ENCODE data around the gene NONO. TPM values are rescaled to one million over a fixed set of nuclear protein-coding genes. Genes with fewer than 3 reads are reported as not detected.

The NONO gene
- total and polyA plus RNA-seq, 9 donors: 209 to 516 (median 361) TPM

DNA sequence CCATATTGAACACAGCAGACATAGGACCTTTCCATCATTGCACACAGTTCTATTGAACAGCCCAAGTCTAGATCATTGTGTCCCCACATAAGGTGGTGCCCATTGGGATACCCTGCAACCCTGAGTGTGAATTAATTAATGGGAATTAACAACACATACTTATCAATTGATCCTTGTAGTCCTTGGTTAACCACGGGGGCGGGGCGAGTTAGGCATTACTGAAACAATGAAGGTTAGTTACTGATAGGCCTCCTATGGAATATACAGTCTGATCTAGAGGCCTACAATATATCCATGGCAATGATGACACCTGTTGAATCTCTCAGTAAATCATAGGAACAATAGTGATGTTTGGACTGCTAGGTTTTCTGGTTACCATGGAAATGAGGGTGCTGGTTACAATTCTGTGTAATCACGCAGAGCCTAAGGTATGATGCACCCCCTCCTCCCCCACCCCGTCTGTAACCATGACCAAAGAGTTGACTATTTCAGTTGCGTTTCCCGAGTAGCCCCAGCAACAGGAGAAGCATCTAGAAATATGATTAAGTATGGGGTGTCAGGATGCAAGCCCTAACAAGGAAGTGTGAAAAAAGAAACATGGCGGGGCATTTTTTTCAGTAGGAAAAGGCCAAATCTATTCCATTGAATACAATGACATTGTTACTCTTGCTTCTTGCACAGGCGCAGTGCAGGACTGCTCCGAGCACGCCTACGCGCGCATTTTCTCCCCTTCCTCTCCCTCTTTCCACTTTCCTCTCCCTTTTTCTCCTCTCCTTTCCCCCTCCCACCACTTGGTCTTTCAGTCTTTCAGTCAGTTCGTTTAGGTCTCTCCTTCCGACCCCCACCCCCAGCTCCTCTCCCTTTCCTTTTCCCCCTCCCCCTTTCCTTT is 677 bp upstream of the NONO start:
- no peaks in the 10 kb centered on the region for H3K9me3 ChIP-seq
- no peaks in the 10 kb centered on the region for H3K36me3 ChIP-seq
- H3K4me3 ChIP-seq: peak overlapping the region; percentile 29
- H3K27ac ChIP-seq: peak overlapping the region in 1 of 2 donors; percentile 73
- no peaks in the 10 kb centered on the region for H3K27me3 ChIP-seq
- 42 to 46% (median 45%) methylated on average over 16 of the region's 16 CpGs for WGBS, 3 donors
- DNase-seq: no peak
- TF ChIP-seq, protein P1, sequence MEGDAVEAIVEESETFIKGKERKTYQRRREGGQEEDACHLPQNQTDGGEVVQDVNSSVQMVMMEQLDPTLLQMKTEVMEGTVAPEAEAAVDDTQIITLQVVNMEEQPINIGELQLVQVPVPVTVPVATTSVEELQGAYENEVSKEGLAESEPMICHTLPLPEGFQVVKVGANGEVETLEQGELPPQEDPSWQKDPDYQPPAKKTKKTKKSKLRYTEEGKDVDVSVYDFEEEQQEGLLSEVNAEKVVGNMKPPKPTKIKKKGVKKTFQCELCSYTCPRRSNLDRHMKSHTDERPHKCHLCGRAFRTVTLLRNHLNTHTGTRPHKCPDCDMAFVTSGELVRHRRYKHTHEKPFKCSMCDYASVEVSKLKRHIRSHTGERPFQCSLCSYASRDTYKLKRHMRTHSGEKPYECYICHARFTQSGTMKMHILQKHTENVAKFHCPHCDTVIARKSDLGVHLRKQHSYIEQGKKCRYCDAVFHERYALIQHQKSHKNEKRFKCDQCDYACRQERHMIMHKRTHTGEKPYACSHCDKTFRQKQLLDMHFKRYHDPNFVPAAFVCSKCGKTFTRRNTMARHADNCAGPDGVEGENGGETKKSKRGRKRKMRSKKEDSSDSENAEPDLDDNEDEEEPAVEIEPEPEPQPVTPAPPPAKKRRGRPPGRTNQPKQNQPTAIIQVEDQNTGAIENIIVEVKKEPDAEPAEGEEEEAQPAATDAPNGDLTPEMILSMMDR (IDR thresholded peaks at IDR 0.05): no peak
- no peak for TF ChIP-seq POLR2A (IDR thresholded peaks at IDR 0.05)
- no peak for TF ChIP-seq EP300 (IDR thresholded peaks at IDR 0.05)
- intact Hi-C loops (cut with DNase I): no loop called here
- no peaks in the 10 kb centered on the region for H3K4me1 ChIP-seq (ENCODE audit: insufficient read depth)

DNA sequence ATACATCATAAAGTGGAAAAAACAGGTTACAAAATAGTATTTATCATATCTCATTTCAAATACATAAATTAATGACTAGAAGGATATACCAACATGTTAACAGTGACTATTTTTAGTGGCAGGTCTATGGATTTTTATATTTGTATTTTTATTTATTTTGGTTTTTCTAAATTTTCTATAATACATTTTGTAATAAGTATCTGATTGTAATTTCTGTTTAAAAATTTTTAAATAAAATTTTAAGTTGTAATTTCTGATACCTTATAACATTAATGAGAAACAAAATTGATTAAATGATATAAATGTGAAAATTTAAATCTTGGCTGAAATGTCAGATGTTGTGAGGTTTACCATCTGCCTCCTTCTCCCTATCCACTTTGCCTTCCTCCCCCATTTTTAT is 2.5 kb downstream of the NONO start:
- Histone ChIP-seq H3K27me3 (no peaks in the 10 kb centered on the region), H3K9me3 (no peaks in the 10 kb centered on the region), H3K4me3 (no peak overlapping the region), H3K4me1 (ENCODE audit: insufficient read depth) (no peaks in the 10 kb centered on the region), H3K36me3 (no peaks in the 10 kb centered on the region), H3K27ac (no peak overlapping the region)
- intact Hi-C loops (cut with DNase I): no loop called here
- TF ChIP-seq, protein P1 (IDR thresholded peaks at IDR 0.05): no peak
- TF ChIP-seq EP300 (IDR thresholded peaks at IDR 0.05) (no peak), POLR2A (IDR thresholded peaks at IDR 0.05) (no peak)
- DNase-seq: no peak

GRCh38 chrX:71291381-71291780 is 7.9 kb downstream of the NONO start:
- no peak overlapping the region for H3K4me3 ChIP-seq
- TF ChIP-seq, protein P1 (IDR thresholded peaks at IDR 0.05): no peak
- TF ChIP-seq EP300 (IDR thresholded peaks at IDR 0.05): no peak
- TF ChIP-seq POLR2A (IDR thresholded peaks at IDR 0.05): no peak
- H3K36me3 ChIP-seq: no peaks in the 10 kb centered on the region
- no peak overlapping the region for H3K27ac ChIP-seq
- no peaks in the 10 kb centered on the region for H3K9me3 ChIP-seq
- intact Hi-C loops (cut with DNase I): loop anchor here in 1 of 4 donors (10.0 kb wide), 1 partner anchor 73 kb away; the partner anchor contains the start of gene TAF1
- no peaks in the 10 kb centered on the region for H3K4me1 ChIP-seq (ENCODE audit: insufficient read depth)
- 47 to 55% (median 51%) methylated on average over 6 of the region's 6 CpGs for WGBS, 3 donors
- no peak for DNase-seq
- no peaks in the 10 kb centered on the region for H3K27me3 ChIP-seq

DNA sequence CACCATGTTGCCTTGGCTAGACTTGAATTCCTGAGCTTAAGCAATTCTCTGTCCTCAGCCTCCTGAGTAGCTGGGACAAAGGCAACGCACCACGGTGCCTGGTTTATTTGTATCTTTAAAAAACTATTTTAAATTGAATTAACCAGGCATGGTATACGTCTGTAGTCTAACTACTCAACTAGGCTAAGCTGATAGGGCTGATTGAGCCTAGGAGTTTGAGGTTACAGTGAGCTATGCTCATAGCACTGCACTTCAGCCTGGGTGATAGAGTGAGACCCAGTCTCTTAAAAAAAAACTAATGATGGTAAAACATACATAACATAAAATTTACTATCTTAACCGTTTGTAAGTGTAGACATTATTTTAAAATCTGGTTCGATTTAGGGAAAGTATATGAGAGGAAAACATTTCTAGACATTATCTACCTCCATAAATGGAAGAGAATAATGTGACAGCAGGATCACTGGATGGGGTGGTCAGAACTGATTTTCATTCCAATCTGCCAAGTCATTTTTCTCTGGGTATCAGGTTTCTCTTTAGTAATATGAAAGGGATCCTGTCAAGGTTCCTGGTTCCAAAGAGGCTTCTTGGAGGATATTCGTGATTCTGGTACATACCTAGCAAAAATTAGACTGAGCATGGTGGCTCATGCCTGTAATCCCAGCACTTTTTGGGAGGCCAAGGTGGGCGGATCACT is 9.4 kb downstream of the NONO start:
- Histone ChIP-seq H3K4me1 (ENCODE audit: insufficient read depth) (peaks cover 3% of the 10 kb centered on the region), H3K27me3 (no peaks in the 10 kb centered on the region), H3K36me3 (no peaks in the 10 kb centered on the region), H3K4me3 (no peak overlapping the region), H3K27ac (no peak overlapping the region), H3K9me3 (no peaks in the 10 kb centered on the region)
- intact Hi-C loops (cut with DNase I): loop anchor here in 1 of 4 donors (10.0 kb wide), 1 partner anchor 72 kb away; the partner anchor contains the start of gene TAF1
- TF ChIP-seq POLR2A (IDR thresholded peaks at IDR 0.05) (no peak), EP300 (IDR thresholded peaks at IDR 0.05) (no peak)
- TF ChIP-seq, protein P1 (IDR thresholded peaks at IDR 0.05): no peak
- DNase-seq: no peak
- WGBS, 3 donors: 70 to 77% (median 75%) methylated on average over 7 of the region's 7 CpGs
